Measurements from ENCODE around the gene PHRF1.
"Not testable (repeated sequence)": the region's sequence is repeated elsewhere in the genome, so short reads cannot be mapped to it uniquely, and the experiment has no call there.

- TF ChIP-seq MAX (IDR thresholded peaks at IDR 0.05; ENCODE audit: insufficient read depth, insufficient read length); POLR2AphosphoS5 (IDR thresholded peaks at IDR 0.05; ENCODE audit: insufficient read depth, low read depth, low read length); POLR2A (IDR thresholded peaks at IDR 0.05; ENCODE audit: low read depth, low read length); CTCF (IDR thresholded peaks at IDR 0.05; ENCODE audit: extremely low read depth in 1 of 2, insufficient read depth in 1 of 2, low read depth in 1 of 2, low read length in 2 of 2); JUN (IDR thresholded peaks at IDR 0.05; ENCODE audit: borderline replicate concordance, insufficient read depth, insufficient read length, low read depth): not testable (repeated sequence)
Measured at GRCh38 chr11:647672-648158, 71.4 kb downstream of the PHRF1 start.
